Measurements from ENCODE around the gene SNTG2.
"Not testable (repeated sequence)": the region's sequence is repeated elsewhere in the genome, so short reads cannot be mapped to it uniquely, and the experiment has no call there.

Gene SNTG2

DNA sequence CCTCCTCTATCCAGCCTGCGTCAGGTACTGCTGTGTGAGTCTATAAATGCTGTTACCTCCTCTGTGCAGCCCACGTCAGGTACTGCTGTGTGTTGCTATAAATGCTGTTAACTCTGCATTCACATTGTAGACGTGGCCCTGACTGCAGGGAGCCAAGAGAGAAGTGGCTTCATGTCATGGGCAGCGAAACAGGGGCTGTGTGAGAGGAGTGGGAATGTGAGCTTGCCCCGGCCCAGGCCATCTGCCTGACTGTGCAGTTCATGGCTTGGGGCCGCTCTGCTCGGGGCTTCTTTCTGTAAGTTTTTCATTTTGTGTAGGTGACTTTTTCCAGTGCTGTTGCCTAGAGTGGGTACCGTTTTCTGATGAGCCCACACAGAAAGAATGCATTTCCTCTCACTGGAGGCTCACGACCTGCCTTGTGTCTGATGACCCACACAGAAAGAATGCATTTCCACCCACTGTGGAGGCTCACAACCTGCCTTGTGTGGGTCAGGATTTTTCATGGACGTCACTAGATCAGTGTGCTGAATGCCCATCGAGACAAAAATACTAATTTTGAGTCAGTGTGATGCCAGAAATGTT lies 104.5 kb downstream of the SNTG2 start:
- no peak for DNase-seq

- no peak for DNase-seq
Measured at GRCh38 chr2:1060372-1060771, 109.7 kb downstream of the SNTG2 start.

DNA sequence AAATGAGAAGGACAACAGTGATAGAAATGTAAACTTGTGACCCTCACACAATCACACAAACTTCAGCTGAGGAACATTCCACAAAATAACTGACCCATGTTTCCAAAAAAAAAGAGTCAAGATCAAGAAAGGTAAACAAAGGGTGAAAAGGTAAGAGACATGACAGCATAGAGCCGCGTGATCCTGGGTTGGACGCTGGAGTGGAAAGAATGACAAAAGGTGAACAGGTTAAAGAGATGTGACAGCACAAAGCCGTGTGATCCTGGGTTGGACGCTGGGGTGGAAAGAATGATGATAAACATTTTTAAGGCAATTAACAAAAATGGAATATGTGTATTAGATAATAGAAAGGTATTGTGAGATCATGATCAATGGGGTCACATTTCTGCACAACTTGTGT lies 110.3 kb downstream of the SNTG2 start:
- DNase-seq, result no peak

DNA sequence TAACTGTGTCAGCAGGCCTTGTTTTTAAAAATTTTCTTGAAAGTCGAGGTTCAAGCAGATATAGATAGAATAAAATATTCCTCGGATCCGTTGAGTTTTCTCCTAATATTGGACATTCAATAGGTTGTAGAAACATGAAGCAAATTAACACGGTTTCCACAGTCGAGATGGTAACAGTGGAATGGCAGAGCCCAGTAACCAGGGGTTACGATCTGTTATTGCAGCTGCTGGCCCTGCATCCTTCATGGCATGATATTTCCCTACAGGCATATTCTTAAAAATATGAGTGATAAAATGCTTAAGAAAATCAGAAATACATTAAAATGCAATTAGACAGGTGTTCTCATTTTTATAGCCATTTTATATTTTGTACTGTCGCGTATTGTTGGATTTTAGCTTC lies 117.6 kb downstream of the SNTG2 start:
- DNase-seq, result no peak

DNA sequence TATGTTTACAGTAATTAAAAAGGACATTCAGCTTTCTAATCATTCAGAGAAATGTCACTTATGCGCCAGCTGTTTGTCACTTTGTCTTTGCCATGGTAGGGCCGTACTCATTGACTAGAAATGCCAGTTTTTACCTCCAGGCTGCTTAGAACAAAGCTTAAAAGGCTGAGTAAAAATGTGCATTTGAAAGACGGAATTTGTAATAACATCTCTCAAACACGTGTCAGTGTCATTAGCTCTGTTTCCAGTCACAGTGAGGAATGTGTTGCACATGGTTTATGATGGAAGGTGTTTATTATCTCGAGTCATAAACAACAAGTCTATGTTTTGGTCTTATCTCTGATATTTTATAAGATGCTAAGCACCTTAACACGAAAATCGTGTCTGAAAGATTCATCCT lies 118.2 kb downstream of the SNTG2 start:
- DNase-seq, result no peak

GRCh38 chr2:1069847-1070246 lies 119.2 kb downstream of the SNTG2 start:
- no peak for DNase-seq

- DNase-seq, result no peak
Measured at GRCh38 chr2:1070601-1071000, 120.0 kb downstream of the SNTG2 start.

- no peak for DNase-seq
Measured at GRCh38 chr2:1071650-1072049, 121.0 kb downstream of the SNTG2 start.

DNA sequence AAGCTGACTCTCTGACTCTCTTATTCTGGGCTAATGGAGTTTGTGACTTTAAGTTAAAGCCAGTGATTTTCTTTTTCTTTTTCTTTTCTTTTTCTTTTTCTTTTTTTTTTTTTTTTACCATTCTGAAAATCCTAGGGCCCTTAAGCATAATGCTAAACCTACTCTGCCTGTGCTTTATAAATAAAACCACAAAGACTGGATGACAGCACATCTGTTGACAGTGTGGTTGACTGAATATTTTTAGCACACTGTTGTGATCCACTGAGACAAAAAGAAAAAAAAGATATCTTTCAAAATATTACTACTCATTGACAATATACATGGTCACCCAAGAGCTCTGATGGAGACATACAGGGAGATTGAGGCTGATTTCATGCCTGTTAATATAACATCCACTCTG lies 121.6 kb downstream of the SNTG2 start:
- no peak for DNase-seq

- DNase-seq, result no peak
Measured at GRCh38 chr2:1077911-1078310, 127.3 kb downstream of the SNTG2 start.

DNA sequence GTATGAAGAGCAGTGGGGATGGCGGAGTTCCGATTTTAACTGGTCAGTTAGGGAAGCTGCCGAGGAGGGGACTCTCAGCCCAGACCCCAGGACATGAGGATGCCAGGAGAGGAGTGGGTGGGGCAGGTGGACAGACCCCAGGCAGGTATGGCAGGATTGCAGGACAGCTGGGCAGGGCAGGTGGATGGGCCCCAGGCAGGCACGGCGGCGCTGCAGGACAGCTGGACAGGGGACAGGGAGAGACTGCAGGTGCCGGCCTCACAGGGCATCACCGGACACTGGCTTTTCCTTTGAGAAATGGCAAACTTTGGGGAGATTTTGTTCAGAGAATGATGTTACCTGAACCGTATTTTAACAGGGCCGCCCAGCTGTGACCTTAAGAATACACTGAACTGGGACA lies 127.7 kb downstream of the SNTG2 start:
- no peak for DNase-seq

DNA sequence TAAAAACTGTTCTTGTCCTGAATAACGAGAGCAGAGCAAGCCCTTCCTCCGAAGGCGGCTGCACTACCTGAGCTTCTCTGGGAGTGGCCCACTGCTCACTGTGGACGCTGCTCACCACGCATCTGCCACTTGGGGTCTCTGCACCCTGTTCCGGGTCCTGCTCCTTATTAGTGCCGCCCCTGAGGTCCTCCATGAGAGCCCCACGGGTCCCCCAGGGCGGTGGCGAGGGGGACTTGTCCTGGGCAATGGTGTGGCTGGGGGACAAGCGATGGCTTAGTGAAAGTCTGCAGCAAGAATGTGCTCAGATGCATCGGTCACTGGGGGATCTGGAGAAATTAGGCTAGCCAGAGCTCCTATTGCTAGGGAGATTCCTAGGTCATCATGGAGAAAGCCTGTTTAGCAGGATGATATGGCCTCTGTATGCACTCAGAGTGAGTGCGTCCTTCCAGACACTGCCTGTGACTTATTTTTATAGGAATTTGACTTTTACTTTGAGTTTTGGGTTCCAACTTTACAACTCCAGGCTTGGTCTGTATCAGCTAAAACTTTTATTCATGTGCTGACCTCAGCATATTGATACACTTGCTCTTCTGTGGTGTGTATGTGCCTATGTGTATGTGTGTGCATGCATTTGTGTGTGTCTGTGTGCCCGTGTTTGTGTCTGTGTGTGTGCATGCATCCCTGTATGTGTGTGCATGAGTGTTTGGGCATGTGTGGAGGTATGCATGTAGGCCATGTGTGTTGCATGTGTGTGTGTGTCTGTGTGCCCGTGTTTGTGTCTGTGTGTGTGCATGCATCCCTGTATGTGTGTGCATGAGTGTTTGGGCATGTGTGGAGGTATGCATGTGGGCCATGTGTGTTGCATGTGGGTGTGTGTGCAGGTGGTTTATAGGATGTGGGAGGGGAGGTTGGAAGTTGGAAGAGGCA lies 129.5 kb downstream of the SNTG2 start:
- no peak for DNase-seq

DNA sequence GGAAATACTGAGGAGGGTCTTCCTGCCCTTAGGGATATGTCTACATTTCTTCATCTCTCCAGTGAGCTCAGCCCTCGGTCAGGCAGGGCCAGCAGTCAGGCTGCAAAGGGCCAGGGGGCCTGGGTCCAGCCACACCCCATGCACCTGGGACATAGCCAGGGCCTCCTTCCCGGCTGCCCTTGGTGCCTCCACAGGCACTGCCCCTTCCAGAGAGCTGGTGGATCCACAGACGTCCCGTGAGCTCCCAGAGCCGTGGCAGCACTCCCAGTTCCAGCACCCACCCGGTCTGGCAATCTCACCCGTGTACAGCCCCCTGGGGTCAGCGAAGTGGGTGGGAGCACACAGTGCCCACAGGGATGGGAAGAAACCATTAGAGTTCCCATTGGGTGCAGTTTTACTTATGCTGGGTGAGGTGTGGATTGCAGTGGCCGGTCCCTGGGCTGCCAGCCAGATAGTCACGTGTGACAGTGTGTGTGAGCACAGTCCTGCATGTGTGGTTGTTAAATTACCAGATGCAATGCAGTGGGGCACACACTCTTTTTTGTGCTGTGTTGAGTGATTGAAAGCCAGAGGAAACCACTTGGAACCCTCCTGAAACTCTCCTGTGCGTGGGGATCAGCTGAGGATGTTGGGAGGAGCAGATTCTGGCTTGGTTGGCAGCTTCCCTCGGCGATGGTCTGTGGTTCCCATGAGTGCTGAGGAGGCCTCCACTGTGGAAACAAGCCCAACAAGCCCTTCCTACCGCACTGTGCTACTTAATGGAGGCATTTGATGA lies 131.0 kb downstream of the SNTG2 start:
- no peak for DNase-seq

- no peak for DNase-seq
Measured at GRCh38 chr2:1082456-1083205, 132.0 kb downstream of the SNTG2 start.

DNA sequence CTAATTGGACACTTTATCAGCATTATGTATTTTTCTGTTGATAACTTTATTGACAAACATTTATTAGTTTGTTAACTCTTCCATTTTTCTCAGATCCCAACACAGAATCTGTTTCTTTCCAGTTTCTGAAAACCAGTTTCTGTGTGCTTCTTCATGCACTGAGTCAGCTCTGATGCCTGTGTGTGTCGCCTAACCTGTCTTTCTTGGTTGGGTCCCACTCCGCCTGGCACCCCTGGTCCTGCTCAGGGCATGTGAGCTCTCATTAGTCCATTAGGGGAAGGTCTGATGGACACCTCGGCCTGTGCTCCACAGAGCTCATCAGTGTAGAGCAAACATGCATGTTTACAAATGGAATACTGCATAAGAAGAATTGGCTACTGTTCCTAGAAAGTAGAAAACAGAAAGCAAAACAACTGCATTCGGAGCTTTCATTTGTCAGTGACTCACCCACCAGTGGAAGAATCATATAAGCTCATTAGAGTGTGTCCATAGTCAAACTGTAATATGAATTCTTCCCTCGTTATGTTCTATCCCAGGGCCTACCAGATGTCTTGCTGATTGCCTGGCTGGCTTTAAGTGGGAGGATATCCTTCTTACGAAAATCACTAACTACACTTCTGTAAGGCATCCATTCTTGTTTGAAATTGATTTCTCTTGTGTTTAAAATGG lies 137.7 kb downstream of the SNTG2 start:
- no peak for DNase-seq

GRCh38 chr2:1088940-1089339 lies 138.3 kb downstream of the SNTG2 start:
- no peak for DNase-seq

DNA sequence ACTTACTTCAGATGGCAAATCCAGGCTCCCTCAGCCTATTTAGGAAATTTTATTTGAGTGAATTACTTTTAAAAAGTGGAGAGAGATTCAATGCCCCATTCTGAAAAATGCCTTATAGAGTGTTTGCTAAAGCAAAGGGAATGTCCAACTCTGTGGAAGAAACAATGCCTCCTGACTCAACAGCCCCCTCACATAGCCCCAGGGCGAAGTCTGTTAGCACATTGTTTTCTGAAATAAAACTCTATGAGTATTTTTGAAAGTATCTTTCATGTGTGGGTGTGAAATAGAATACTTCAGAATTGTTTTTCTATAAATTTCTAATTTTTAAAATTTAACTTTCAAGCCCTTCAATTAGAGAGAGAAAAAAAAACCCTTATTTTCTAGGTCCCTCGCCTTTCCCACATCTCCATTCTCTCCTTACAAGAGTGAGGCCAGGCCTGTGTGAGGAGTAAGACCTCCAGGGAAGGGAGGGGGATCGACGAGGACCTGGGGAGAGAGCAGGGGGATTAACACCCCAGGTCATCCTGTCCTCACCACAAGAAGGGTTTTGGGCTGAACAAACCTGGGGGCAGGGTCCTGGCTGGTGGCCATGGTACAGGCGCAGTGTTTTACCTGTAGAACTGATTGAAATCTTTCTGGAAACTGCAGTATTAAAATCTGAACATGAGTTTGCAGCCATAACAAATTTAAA lies 141.4 kb downstream of the SNTG2 start:
- DNase-seq, result no peak

DNA sequence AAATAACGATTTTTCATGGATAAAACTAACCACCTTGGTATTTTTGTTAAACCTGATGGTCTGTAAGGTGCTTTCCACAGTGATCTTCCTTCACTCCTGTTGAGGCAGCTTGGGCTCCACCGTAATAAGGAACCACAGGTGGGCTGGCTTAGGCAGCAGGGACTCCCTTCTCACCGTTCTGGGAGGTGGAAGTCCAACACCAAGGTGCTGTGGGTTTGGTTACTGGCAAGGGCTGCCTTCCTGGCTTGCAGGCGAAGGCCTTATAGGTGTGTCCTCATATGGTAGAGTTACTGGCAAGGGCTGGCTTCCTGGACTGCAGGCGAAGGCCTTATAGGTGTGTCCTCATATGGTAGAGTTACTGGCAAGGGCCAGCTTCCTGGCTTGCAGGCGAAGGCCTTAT lies 143.0 kb downstream of the SNTG2 start:
- not testable (repeated sequence) for DNase-seq

GRCh38 chr2:1097101-1097500 lies 146.5 kb downstream of the SNTG2 start:
- DNase-seq, result no peak

GRCh38 chr2:1099418-1099817 lies 148.8 kb downstream of the SNTG2 start:
- DNase-seq, result no peak

- no peak for DNase-seq
Measured at GRCh38 chr2:1101011-1101782, 150.5 kb downstream of the SNTG2 start.
